Measurements from ENCODE around the gene RPS6KB1.
"Not testable (repeated sequence)": the region's sequence is repeated elsewhere in the genome, so short reads cannot be mapped to it uniquely, and the experiment has no call there.

DNA sequence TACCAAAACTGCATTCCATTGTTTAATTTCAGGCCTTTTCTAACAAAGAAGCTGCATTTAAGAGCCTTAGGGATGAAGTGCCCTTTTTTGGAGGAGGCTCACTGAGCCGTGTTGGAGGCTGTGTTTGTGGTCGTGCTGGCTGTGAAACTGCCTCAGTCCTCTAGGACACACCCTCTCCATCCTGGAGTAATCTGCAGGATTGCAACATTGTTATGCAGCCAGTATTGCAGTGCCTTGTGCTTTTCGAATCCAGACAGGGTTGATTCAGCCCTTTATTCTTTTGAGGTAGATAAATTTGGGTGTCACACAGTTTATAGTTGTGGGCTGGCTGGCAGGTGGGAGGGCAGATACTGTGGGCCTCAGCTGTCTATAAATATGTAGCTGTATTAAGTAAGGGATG is 37.8 kb downstream of the RPS6KB1 start:
- not testable (repeated sequence) for TF ChIP-seq RXRA (IDR thresholded peaks at IDR 0.05; ENCODE audit: borderline replicate concordance, low read depth); RFX5 (IDR thresholded peaks at IDR 0.05; ENCODE audit: low read length); YY1 (IDR thresholded peaks at IDR 0.05; ENCODE audit: low read depth); CHD2 (IDR thresholded peaks at IDR 0.05; ENCODE audit: low read length, partially characterized antibody); TAF1 (IDR thresholded peaks at IDR 0.05; ENCODE audit: borderline replicate concordance, low read depth, low read length); POLR2AphosphoS5 (IDR thresholded peaks at IDR 0.05; ENCODE audit: low read depth, low read length); FOXM1 (IDR thresholded peaks at IDR 0.05; ENCODE audit: low read depth); MEF2A (IDR thresholded peaks at IDR 0.05; ENCODE audit: borderline replicate concordance, low read depth)
- TF ChIP-seq, protein P1, sequence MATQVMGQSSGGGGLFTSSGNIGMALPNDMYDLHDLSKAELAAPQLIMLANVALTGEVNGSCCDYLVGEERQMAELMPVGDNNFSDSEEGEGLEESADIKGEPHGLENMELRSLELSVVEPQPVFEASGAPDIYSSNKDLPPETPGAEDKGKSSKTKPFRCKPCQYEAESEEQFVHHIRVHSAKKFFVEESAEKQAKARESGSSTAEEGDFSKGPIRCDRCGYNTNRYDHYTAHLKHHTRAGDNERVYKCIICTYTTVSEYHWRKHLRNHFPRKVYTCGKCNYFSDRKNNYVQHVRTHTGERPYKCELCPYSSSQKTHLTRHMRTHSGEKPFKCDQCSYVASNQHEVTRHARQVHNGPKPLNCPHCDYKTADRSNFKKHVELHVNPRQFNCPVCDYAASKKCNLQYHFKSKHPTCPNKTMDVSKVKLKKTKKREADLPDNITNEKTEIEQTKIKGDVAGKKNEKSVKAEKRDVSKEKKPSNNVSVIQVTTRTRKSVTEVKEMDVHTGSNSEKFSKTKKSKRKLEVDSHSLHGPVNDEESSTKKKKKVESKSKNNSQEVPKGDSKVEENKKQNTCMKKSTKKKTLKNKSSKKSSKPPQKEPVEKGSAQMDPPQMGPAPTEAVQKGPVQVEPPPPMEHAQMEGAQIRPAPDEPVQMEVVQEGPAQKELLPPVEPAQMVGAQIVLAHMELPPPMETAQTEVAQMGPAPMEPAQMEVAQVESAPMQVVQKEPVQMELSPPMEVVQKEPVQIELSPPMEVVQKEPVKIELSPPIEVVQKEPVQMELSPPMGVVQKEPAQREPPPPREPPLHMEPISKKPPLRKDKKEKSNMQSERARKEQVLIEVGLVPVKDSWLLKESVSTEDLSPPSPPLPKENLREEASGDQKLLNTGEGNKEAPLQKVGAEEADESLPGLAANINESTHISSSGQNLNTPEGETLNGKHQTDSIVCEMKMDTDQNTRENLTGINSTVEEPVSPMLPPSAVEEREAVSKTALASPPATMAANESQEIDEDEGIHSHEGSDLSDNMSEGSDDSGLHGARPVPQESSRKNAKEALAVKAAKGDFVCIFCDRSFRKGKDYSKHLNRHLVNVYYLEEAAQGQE (IDR thresholded peaks at IDR 0.05; ENCODE audit: low read depth, low read length), result not testable (repeated sequence)
- TF ChIP-seq, protein P2, sequence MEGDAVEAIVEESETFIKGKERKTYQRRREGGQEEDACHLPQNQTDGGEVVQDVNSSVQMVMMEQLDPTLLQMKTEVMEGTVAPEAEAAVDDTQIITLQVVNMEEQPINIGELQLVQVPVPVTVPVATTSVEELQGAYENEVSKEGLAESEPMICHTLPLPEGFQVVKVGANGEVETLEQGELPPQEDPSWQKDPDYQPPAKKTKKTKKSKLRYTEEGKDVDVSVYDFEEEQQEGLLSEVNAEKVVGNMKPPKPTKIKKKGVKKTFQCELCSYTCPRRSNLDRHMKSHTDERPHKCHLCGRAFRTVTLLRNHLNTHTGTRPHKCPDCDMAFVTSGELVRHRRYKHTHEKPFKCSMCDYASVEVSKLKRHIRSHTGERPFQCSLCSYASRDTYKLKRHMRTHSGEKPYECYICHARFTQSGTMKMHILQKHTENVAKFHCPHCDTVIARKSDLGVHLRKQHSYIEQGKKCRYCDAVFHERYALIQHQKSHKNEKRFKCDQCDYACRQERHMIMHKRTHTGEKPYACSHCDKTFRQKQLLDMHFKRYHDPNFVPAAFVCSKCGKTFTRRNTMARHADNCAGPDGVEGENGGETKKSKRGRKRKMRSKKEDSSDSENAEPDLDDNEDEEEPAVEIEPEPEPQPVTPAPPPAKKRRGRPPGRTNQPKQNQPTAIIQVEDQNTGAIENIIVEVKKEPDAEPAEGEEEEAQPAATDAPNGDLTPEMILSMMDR (IDR thresholded peaks at IDR 0.05), result not testable (repeated sequence)
- TF ChIP-seq, protein P3, sequence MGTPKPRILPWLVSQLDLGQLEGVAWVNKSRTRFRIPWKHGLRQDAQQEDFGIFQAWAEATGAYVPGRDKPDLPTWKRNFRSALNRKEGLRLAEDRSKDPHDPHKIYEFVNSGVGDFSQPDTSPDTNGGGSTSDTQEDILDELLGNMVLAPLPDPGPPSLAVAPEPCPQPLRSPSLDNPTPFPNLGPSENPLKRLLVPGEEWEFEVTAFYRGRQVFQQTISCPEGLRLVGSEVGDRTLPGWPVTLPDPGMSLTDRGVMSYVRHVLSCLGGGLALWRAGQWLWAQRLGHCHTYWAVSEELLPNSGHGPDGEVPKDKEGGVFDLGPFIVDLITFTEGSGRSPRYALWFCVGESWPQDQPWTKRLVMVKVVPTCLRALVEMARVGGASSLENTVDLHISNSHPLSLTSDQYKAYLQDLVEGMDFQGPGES (IDR thresholded peaks at IDR 0.05; ENCODE audit: low read depth, low read length), result not testable (repeated sequence)
- TF ChIP-seq, protein P4, sequence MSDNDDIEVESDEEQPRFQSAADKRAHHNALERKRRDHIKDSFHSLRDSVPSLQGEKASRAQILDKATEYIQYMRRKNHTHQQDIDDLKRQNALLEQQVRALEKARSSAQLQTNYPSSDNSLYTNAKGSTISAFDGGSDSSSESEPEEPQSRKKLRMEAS (IDR thresholded peaks at IDR 0.05; ENCODE audit: low read depth), result not testable (repeated sequence)
